Measurements from ENCODE around the gene PTPRN2.

- TF ChIP-seq ZNF717 (CRISPR knock-in tag; IDR thresholded peaks at IDR 0.05) (no peak), ARID2 (IDR thresholded peaks at IDR 0.05) (no peak), KDM1A (IDR thresholded peaks at IDR 0.05) (no peak), POLR2H (tag; IDR thresholded peaks at IDR 0.05; ENCODE audit: low read depth) (no peak), ZNF639 (CRISPR knock-in tag; conservative IDR thresholded peaks at IDR 0.05 in 1 of 2, IDR thresholded peaks at IDR 0.05 in 1 of 2) (no peak), FOXK2 (conservative IDR thresholded peaks at IDR 0.05 in 1 of 2, IDR thresholded peaks at IDR 0.05 in 1 of 2; ENCODE audit: low read depth in 2 of 2) (no peak), BRD4 (IDR thresholded peaks at IDR 0.05) (no peak)
- TF ChIP-seq, protein P1, sequence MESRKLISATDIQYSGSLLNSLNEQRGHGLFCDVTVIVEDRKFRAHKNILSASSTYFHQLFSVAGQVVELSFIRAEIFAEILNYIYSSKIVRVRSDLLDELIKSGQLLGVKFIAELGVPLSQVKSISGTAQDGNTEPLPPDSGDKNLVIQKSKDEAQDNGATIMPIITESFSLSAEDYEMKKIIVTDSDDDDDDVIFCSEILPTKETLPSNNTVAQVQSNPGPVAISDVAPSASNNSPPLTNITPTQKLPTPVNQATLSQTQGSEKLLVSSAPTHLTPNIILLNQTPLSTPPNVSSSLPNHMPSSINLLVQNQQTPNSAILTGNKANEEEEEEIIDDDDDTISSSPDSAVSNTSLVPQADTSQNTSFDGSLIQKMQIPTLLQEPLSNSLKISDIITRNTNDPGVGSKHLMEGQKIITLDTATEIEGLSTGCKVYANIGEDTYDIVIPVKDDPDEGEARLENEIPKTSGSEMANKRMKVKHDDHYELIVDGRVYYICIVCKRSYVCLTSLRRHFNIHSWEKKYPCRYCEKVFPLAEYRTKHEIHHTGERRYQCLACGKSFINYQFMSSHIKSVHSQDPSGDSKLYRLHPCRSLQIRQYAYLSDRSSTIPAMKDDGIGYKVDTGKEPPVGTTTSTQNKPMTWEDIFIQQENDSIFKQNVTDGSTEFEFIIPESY (CRISPR knock-in tag; IDR thresholded peaks at IDR 0.05), result no peak
These were observed 929.6 kb downstream of the PTPRN2 start for GRCh38 chr7:157657741-157658740.
